ENCODE results near the gene MAST1. TPM values are rescaled to one million over a fixed set of nuclear protein-coding genes. Genes with fewer than 3 reads are reported as not detected.

MAST1 gene
- total RNA-seq, 4 donors from 2014 or later, result not detected

DNA sequence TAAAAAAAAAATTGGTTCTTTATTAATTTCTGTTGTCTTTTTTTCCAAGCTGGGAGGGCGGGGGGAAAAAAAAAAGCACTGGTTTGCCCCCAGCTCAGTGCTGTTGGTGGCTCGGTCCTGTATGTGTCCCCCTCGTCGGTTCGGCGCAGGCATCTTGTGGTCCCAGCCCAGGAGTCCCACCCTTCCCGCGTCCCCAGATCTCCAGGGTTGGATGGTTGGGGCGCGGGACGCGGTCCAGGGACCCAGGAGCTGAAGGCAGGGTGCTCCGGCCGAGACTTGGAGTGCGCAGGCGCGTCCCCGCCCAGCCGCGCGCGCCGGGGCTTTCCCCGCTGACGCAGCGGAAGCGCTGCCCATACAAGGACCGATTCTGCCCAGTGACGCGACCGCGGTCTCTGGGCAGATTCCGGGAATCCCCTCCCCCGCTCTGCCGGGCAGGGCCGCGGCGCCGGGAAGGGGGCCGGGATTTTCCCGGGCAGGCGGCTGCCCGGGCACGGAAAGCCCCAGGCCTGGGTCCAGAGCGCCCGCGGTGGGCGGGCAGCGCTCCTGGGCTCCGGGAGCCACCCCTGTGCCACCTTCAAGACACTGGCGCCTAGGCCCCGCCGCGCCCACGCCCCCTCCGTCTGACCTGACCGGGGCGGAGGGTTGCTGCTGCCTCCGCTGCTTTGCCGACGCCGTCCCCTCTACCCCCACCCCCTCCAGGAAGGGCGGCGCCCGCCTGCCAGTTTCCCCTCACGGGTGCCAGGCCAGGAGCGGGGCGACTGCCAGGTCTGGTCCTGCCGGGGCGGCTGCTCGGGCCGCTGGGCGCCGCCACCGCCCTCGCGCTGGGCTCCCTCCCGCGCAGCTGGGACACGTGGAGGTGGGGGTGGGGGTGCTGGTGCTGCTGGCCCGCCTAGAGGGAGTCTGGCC is 44.8 kb upstream of the MAST1 start:
- intact Hi-C loops (cut with DNase I; ENCODE audit: low total_unique reads) (loop anchor here (1.0 to 5.0 kb wide), 5 partner anchors 18 to 1054 kb away; partner anchors contain the start of genes FARSA, HOOK2, IER2 and STX10), in situ Hi-C loops (cut with MboI; ENCODE audit: low sequenced_read_pairs in 4 of 4) (no loop called here)
- Histone ChIP-seq H3K36me3 (no peaks in the 10 kb centered on the region), H3K4me3 (peak overlapping the region; percentile 91 to 98 (median 94)), H3K27ac (peak overlapping the region; percentile 99 to 100 (median 100)), H3K27me3 (no peaks in the 10 kb centered on the region), H3K4me1 (peaks cover 24 to 27% of the 10 kb centered on the region in 2 donors), H3K9me3 (no peaks in the 10 kb centered on the region)
- peak in 2 of 5 experiments; percentile 19 to 30 for TF ChIP-seq CTCF (IDR thresholded peaks at IDR 0.05 in 4 of 5, conservative IDR thresholded peaks at IDR 0.05 in 1 of 5)
- peak; percentile 82 to 90 for TF ChIP-seq POLR2A (IDR thresholded peaks at IDR 0.05)
- DNase-seq, result peak; percentile 85 to 92
- peak; percentile 48 to 55 for ATAC-seq

- Histone ChIP-seq H3K36me3 (peaks cover 0 to 8% of the 10 kb centered on the region in 2 donors), H3K9me3 (no peaks in the 10 kb centered on the region), H3K4me3 (peak overlapping the region; percentile 91 to 98 (median 94)), H3K27me3 (no peaks in the 10 kb centered on the region), H3K4me1 (peaks cover 16 to 18% of the 10 kb centered on the region in 2 donors), H3K27ac (peak overlapping the region; percentile 99 to 100 (median 100))
- ATAC-seq, result no peak
- in situ Hi-C loops (cut with MboI; ENCODE audit: low sequenced_read_pairs in 4 of 4) (no loop called here), intact Hi-C loops (cut with DNase I; ENCODE audit: low total_unique reads) (loop anchor here (5.0 kb wide), 4 partner anchors 72 to 1053 kb away; partner anchors contain the start of genes FARSA, IER2, STX10 and TNPO2)
- TF ChIP-seq CTCF (IDR thresholded peaks at IDR 0.05 in 4 of 5, conservative IDR thresholded peaks at IDR 0.05 in 1 of 5) (no peak), POLR2A (IDR thresholded peaks at IDR 0.05) (no peak)
- DNase-seq, result no peak
Measured at GRCh38 chr19:12794196-12794941, 43.9 kb upstream of the MAST1 start.

- peak overlapping the region; percentile 99 to 100 (median 100) for H3K27ac ChIP-seq
Measured at GRCh38 chr19:12794971-12795381, 43.3 kb upstream of the MAST1 start.

More at GRCh38 chr19:12794971-12795381, 43.3 kb upstream of the MAST1 start:
- in situ Hi-C loops (cut with MboI; ENCODE audit: low sequenced_read_pairs in 4 of 4) (loop anchor here in 2 of 4 donors (5.0 kb wide), 1 partner anchor 33 kb away; no protein-coding TSS in a partner anchor), intact Hi-C loops (cut with DNase I; ENCODE audit: low total_unique reads) (loop anchor here (5.0 kb wide), 4 partner anchors 73 to 1052 kb away; partner anchors contain the start of genes FARSA, IER2, STX10 and TNPO2)
- ATAC-seq (no peak), DNase-seq (no peak)
- no peaks in the 10 kb centered on the region for H3K27me3 ChIP-seq
- no peak overlapping the region for H3K4me3 ChIP-seq
- H3K9me3 ChIP-seq, result no peaks in the 10 kb centered on the region
- peaks cover 0 to 14% of the 10 kb centered on the region in 2 donors for H3K36me3 ChIP-seq
- H3K4me1 ChIP-seq, result peaks cover 14 to 17% of the 10 kb centered on the region in 2 donors
- TF ChIP-seq CTCF (IDR thresholded peaks at IDR 0.05 in 4 of 5, conservative IDR thresholded peaks at IDR 0.05 in 1 of 5) (no peak), POLR2A (IDR thresholded peaks at IDR 0.05) (no peak)
